Middle frontal gyrus (tissue), 1 donor: ENCODE measurements around the gene CYP26C1.
A peak's percentile ranks its signal among the peaks of the same experiment; 100 is the strongest.
"Not testable (repeated sequence)": the region's sequence is repeated elsewhere in the genome, so short reads cannot be mapped to it uniquely, and the experiment has no call there.

Experiments used
- DNase-seq: peaks from one replicate; pipeline ENCODE4 v3.0.0-alpha.2; 2015; ENCODE audit warnings: low spot score; ENCODE audit errors: extremely low spot score

Gene CYP26C1

GRCh38 chr10:93076871-93077270, 16.3 kb downstream of the CYP26C1 start:
- DNase-seq = no peak

- no peak for DNase-seq
Measured at GRCh38 chr10:93077860-93078337, 17.3 kb downstream of the CYP26C1 start.

GRCh38 chr10:93079663-93080349, 19.2 kb downstream of the CYP26C1 start:
- DNase-seq = no peak

GRCh38 chr10:93080350-93081046, 19.9 kb downstream of the CYP26C1 start:
- DNase-seq = peak; percentile 17

- no peak for DNase-seq
Measured at GRCh38 chr10:93081318-93081717, 20.7 kb downstream of the CYP26C1 start.

- DNase-seq = no peak
Measured at GRCh38 chr10:93081834-93082233, 21.2 kb downstream of the CYP26C1 start.

- no peak for DNase-seq
Measured at GRCh38 chr10:93083743-93084539, 23.3 kb downstream of the CYP26C1 start.

- no peak for DNase-seq
Measured at GRCh38 chr10:93085272-93085859, 24.8 kb downstream of the CYP26C1 start.

- DNase-seq = no peak
Measured at GRCh38 chr10:93086289-93086688, 25.7 kb downstream of the CYP26C1 start.

GRCh38 chr10:93087846-93088245, 27.2 kb downstream of the CYP26C1 start:
- DNase-seq = no peak

GRCh38 chr10:93088466-93088865, 27.9 kb downstream of the CYP26C1 start:
- no peak for DNase-seq

GRCh38 chr10:93090619-93091018, 30.0 kb downstream of the CYP26C1 start:
- DNase-seq = no peak

- DNase-seq = no peak
Measured at GRCh38 chr10:93091960-93092359, 31.4 kb downstream of the CYP26C1 start.

- DNase-seq = no peak
Measured at GRCh38 chr10:93095225-93095624, 34.6 kb downstream of the CYP26C1 start.

- no peak for DNase-seq
Measured at GRCh38 chr10:93096901-93097300, 36.3 kb downstream of the CYP26C1 start.

GRCh38 chr10:93097386-93097785, 36.8 kb downstream of the CYP26C1 start:
- no peak for DNase-seq

GRCh38 chr10:93098816-93099215, 38.2 kb downstream of the CYP26C1 start:
- no peak for DNase-seq

- no peak for DNase-seq
Measured at GRCh38 chr10:93099670-93100069, 39.1 kb downstream of the CYP26C1 start.

- DNase-seq = not testable (repeated sequence)
Measured at GRCh38 chr10:93101148-93101547, 40.5 kb downstream of the CYP26C1 start.

- DNase-seq = no peak
Measured at GRCh38 chr10:93103953-93104352, 43.4 kb downstream of the CYP26C1 start.

- no peak for DNase-seq
Measured at GRCh38 chr10:93106631-93107072, 46.1 kb downstream of the CYP26C1 start.
